ENCODE results near the gene CEACAM6. TPM values are rescaled to one million over a fixed set of nuclear protein-coding genes. Genes with fewer than 3 reads are reported as not detected.

The CEACAM6 gene
- polyA plus RNA-seq, 1 of the 3 experiments (the other 2 are of a cell fraction): not detected

- no peak overlapping the region for H2AFZ ChIP-seq (ENCODE audit: low read depth)
- H3K27me3 ChIP-seq (ENCODE audit: insufficient read depth): peaks cover 60% of the 10 kb centered on the region; the same call in 1 of the 2 replicates
- no peaks in the 10 kb centered on the region for H4K20me1 ChIP-seq (ENCODE audit: insufficient read depth)
- ChIA-PET CTCF (interaction anchor here (0.9 to 1.4 kb wide), 2 partner anchors 12 to 98 kb away, joined by 3 to 4 read pairs; no protein-coding TSS in a partner anchor), POLR2A (no interaction called here)
- 3% methylated on average over 5 of the region's 5 CpGs for whole genome bisulfite sequencing (ENCODE audit: low lambda C conversion rate)
- H3F3A ChIP-seq (replicated peaks; ENCODE audit: insufficient read depth): no peaks in the 10 kb centered on the region
- no peak overlapping the region for H3K9ac ChIP-seq
- no peaks in the 10 kb centered on the region for H3K36me3 ChIP-seq (replicated peaks in 1 of 2; ENCODE audit: control insufficient read depth in 1 of 2, insufficient read depth in 2 of 2, low read length in 1 of 2)
- no peaks in the 10 kb centered on the region for H3K79me2 ChIP-seq (ENCODE audit: insufficient read depth)
- TF ChIP-seq CTCF (IDR thresholded peaks at IDR 0.05) (no peak), MEF2A (IDR thresholded peaks at IDR 0.05; ENCODE audit: borderline replicate concordance, low read depth) (no peak), FOXJ3 (CRISPR knock-in tag; IDR thresholded peaks at IDR 0.05) (no peak), REST (IDR thresholded peaks at IDR 0.05; ENCODE audit: low read depth, low read length) (no peak), EP300 (IDR thresholded peaks at IDR 0.05; ENCODE audit: borderline replicate concordance in 1 of 2, low read depth in 1 of 2, low read length in 1 of 2) (no peak), GABPA (IDR thresholded peaks at IDR 0.05; ENCODE audit: low read depth) (no peak), RXRA (IDR thresholded peaks at IDR 0.05; ENCODE audit: borderline replicate concordance, low read depth) (no peak), YY1 (IDR thresholded peaks at IDR 0.05; ENCODE audit: low read depth) (no peak), EZH2phosphoT487 (IDR thresholded peaks at IDR 0.05; ENCODE audit: borderline replicate concordance, low read depth) (no peak), TCF12 (IDR thresholded peaks at IDR 0.05) (no peak), CHD2 (IDR thresholded peaks at IDR 0.05; ENCODE audit: low read length, partially characterized antibody) (no peak), TAF1 (IDR thresholded peaks at IDR 0.05; ENCODE audit: borderline replicate concordance, low read depth, low read length) (no peak), RFX5 (IDR thresholded peaks at IDR 0.05; ENCODE audit: low read length) (no peak), FOXM1 (IDR thresholded peaks at IDR 0.05; ENCODE audit: low read depth) (no peak), MXI1 (IDR thresholded peaks at IDR 0.05; ENCODE audit: low read depth, low read length) (no peak), USF1 (IDR thresholded peaks at IDR 0.05; ENCODE audit: borderline replicate concordance, low read depth) (no peak), SMC3 (IDR thresholded peaks at IDR 0.05; ENCODE audit: low read depth, low read length) (no peak)
- H3K4me2 ChIP-seq: no peak overlapping the region
- no peak overlapping the region for H3K4me3 ChIP-seq (ENCODE audit: low read depth in 2 of 2, low read length in 1 of 2)
- no peaks in the 10 kb centered on the region; a peak in 1 of 4 replicates for H3K4me1 ChIP-seq (ENCODE audit: control insufficient read depth in 1 of 2, insufficient read depth in 2 of 2, low read depth in 1 of 2, low read length in 1 of 2)
- no peak overlapping the region for H3K27ac ChIP-seq (ENCODE audit: low read depth in 2 of 2, low read length in 1 of 2)
- H3K9me3 ChIP-seq: no peaks in the 10 kb centered on the region
- no peaks in the 10 kb centered on the region for H3K9me2 ChIP-seq
- DNase-seq: no peak
Measured at GRCh38 chr19:41740415-41741243, 14.7 kb upstream of the CEACAM6 start.

Data from SK-N-SH (cell line).